HepG2 (cell line): Measurements from ENCODE around the gene SS18L1. TPM values are rescaled to one million over a fixed set of nuclear protein-coding genes. Genes with fewer than 3 reads are reported as not detected.
A peak's percentile ranks its signal among the peaks of the same experiment; 100 is the strongest.

Experiments used
- ATAC-seq: fragments of 200-7000 bp; cut with Tn5 transposase; 3 replicates; pipeline ENCODE4 v1.9.1; 2020; ENCODE audit warnings: mild to moderate bottlenecking, moderate library complexity
- BruUV-seq: library from RNA; stranded (reverse); fragments of 400-500 nt; replicated peaks from 2 replicates; lab custom pipeline; 2021; lab: Mats Ljungman, UMichigan
- CTCF ChIA-PET: fragments of 300-600 bp; formaldehyde crosslinking; extraction: SDS; loops from one replicate; lab custom pipeline; 2021; ENCODE audit warnings: low total read pairs, inconsistent platforms, low intra/inter-chr PET ratio; lab: Yijun Ruan, JAX
- POLR2A ChIA-PET: fragments of 350-600 bp; sonication (Branson Sonifier 250); formaldehyde crosslinking; loops from one replicate; lab custom pipeline; 2020; ENCODE audit warnings: antibody characterized with exemption, inconsistent platforms; lab: Yijun Ruan, JAX
- DNase-seq: peaks from one replicate; pipeline ENCODE4 v3.0.0-alpha.2; 2015; ENCODE audit warnings: low spot score
- FAIRE-seq: peaks from 3 replicates; lab custom pipeline; 2011; peaks lifted over from hg19 to GRCh38; lab: Jason Lieb, UNC
- H2AFZ ChIP-seq: one replicate; pipeline ENCODE4 v1.6.1; 2011; ENCODE audit warnings: low read length, inconsistent platforms
- H3K27ac ChIP-seq: fragments of 300-600 bp; 3 replicates; pipeline ENCODE4 v1.8.0; 2011; ENCODE audit warnings: mixed run types, mild to moderate bottlenecking, mixed read lengths, low read length, inconsistent platforms; ENCODE audit not compliant: insufficient read depth; ENCODE audit errors: extremely low read length
- H3K27me3 ChIP-seq, 2 experiments: fragments of 200-600 bp in 1 of 2; 2 replicates in 1 of 2; 3 replicates in 1 of 2; pipeline versions ENCODE4 v1.6.0 to v1.8.0; 2011; ENCODE audit warnings: low read length in 2 of 2, mild to moderate bottlenecking in 2 of 2, moderate library complexity in 2 of 2, inconsistent platforms in 1 of 2; ENCODE audit not compliant: insufficient read depth in 2 of 2, control insufficient read depth in 1 of 2
- H3K36me3 ChIP-seq, 2 experiments: fragments of 200-600 bp in 1 of 2; replicated peaks in 1 of 2; 2 replicates in 1 of 2; 3 replicates in 1 of 2; pipeline versions ENCODE4 v1.5.1 to v1.8.0; 2011; ENCODE audit warnings: low read length in 2 of 2, inconsistent platforms in 1 of 2; ENCODE audit not compliant: insufficient read depth in 2 of 2, control insufficient read depth in 1 of 2
- H3K4me1 ChIP-seq: 2 replicates; pipeline ENCODE4 v1.5.1; 2012; ENCODE audit warnings: low read length, inconsistent platforms; ENCODE audit not compliant: insufficient read depth
- H3K4me2 ChIP-seq: 2 replicates; pipeline ENCODE4 v1.6.0; 2011; ENCODE audit warnings: low read depth, low read length, inconsistent platforms
- H3K4me3 ChIP-seq, 3 experiments: fragments of 200-600 bp in 1 of 3; sonication (generic), shearing (Covaris generic) in 1 of 3; replicated peaks in 1 of 3; 2 replicates each; pipeline ENCODE4 v1.5.1; 2011 to 2016; ENCODE audit warnings: low read length in 3 of 3, inconsistent platforms in 2 of 3, low read depth in 2 of 3, mild to moderate bottlenecking in 2 of 3, control low read depth in 1 of 3, mixed read lengths in 1 of 3; ENCODE audit not compliant: insufficient read depth in 1 of 3
- H3K79me2 ChIP-seq: one replicate; pipeline ENCODE4 v1.6.1; 2011; ENCODE audit warnings: low read length, inconsistent platforms; ENCODE audit not compliant: insufficient read depth
- H3K9ac ChIP-seq: 2 replicates; pipeline ENCODE4 v1.6.0; 2011; ENCODE audit warnings: mild to moderate bottlenecking, low read depth, low read length, inconsistent platforms; ENCODE audit not compliant: insufficient read depth
- H3K9me3 ChIP-seq: 2 replicates; pipeline ENCODE4 v1.5.1; 2012; ENCODE audit warnings: mild to moderate bottlenecking, low read length
- H4K20me1 ChIP-seq: 2 replicates; pipeline ENCODE4 v1.6.0; 2011; ENCODE audit warnings: inconsistent platforms, mild to moderate bottlenecking, low read length, moderate library complexity; ENCODE audit not compliant: insufficient read depth
- FOXO4 ChIP-seq: sonication (generic); formaldehyde crosslinking; conservative IDR thresholded peaks from 2 replicates; pipeline ENCODE4 v1.8.1; 2023; ENCODE audit warnings: missing genetic modification reagents
- HIVEP1 ChIP-seq: sonication (generic); formaldehyde crosslinking; IDR thresholded peaks from 2 replicates; pipeline ENCODE4 v1.4.0; 2020; ENCODE audit warnings: mild to moderate bottlenecking, missing genetic modification reagents
- IRF9 ChIP-seq: sonication (generic); formaldehyde crosslinking; IDR thresholded peaks from 2 replicates; pipeline ENCODE4 v1.8.0; 2022; ENCODE audit warnings: missing genetic modification reagents, mild to moderate bottlenecking, borderline replicate concordance
- LBX2 ChIP-seq: sonication (generic); formaldehyde crosslinking; IDR thresholded peaks from 2 replicates; pipeline ENCODE4 v1.5.0; 2020; ENCODE audit warnings: missing genetic modification reagents, mild to moderate bottlenecking, borderline replicate concordance
- MIER2 ChIP-seq: IDR thresholded peaks from 2 replicates; pipeline ENCODE4 v1.6.1; 2016; ENCODE audit warnings: missing biosample characterization, missing genetic modification reagents
- PHF21A ChIP-seq: sonication (generic); formaldehyde crosslinking; IDR thresholded peaks from 2 replicates; pipeline ENCODE4 v1.5.0; 2020; ENCODE audit warnings: mild to moderate bottlenecking, missing genetic modification reagents
- POLR2A ChIP-seq, 2 experiments: IDR thresholded peaks; 2 replicates each; pipeline ENCODE4 v1.6.1; 2011; ENCODE audit warnings: low read depth in 2 of 2, low read length in 2 of 2, mild to moderate bottlenecking in 1 of 2, moderate library complexity in 1 of 2; ENCODE audit not compliant: insufficient read depth in 1 of 2
- POLR2AphosphoS5 ChIP-seq: IDR thresholded peaks from 2 replicates; pipeline ENCODE4 v1.6.1; 2012; ENCODE audit warnings: low read depth, low read length
- RBM22 ChIP-seq: fragments of 200-400 bp; formaldehyde crosslinking; optimal IDR thresholded peaks from 2 replicates; pipeline ENCODE3; 2017; ENCODE audit warnings: mild to moderate bottlenecking, low read length, moderate library complexity
- TAF1 ChIP-seq: sonication (generic); formaldehyde crosslinking; IDR thresholded peaks from 2 replicates; pipeline ENCODE4 v1.4.0; 2020; ENCODE audit warnings: missing genetic modification reagents
- WGBS: methylation state at CpG from one replicate; pipeline ENCODE4 v1.1.6; 2017; ENCODE audit warnings: low lambda C conversion rate; 5-methylcytosine and 5-hydroxymethylcytosine counted together
- in situ Hi-C: cut with HindIII; loops from 2 replicates; pipeline ENCODE4 v1.10.0; 2017; ENCODE audit warnings: low pct_unique_long_range_greater_than_20kb; ENCODE audit not compliant: extremely low pct_ligation_motif_present
- intact Hi-C: fragments of 100-400 bp; cut with micrococcal nuclease; formaldehyde crosslinking; loops from one replicate; pipeline ENCODE4 v1.10.0; 2022; ENCODE audit not compliant: unreplicated experiment
- polyA plus RNA-seq, 8 experiments: library from polyadenylated mRNA; depleted of rRNA in 3 of 8; stranded (reverse) in 7 of 8; unstranded in 1 of 8; fragments of >200 nt; fragmentation: Illumina TruSeq in 4 of 8; extraction: Trizol in 4 of 8; gene quantifications; 2 replicates each; pipeline versions ENCODE4 v1.2.1 to v1.2.3, GENCODE V29; 2011 to 2016; ENCODE audit warnings: low read depth in 4 of 8, missing spikeins in 1 of 8, mixed read lengths in 1 of 8; ENCODE audit not compliant: insufficient read depth in 1 of 8
- total RNA-seq, 5 experiments: library from RNA; depleted of rRNA; stranded (reverse); fragments of >200 nt; fragmentation: Illumina TruSeq; extraction: Trizol; gene quantifications; 2 replicates each; pipeline ENCODE4 v1.2.3, GENCODE V29; 2016; ENCODE audit warnings: low read depth in 1 of 5
- TF ChIP-seq, protein P1 (sequence below): sonication (generic); formaldehyde crosslinking; IDR thresholded peaks from 2 replicates; pipeline ENCODE4 v1.4.0; 2020; ENCODE audit warnings: mild to moderate bottlenecking, missing genetic modification reagents
- TF ChIP-seq, protein P2 (sequence below): sonication (generic); formaldehyde crosslinking; IDR thresholded peaks from 2 replicates; pipeline ENCODE4 v1.5.0; 2020; ENCODE audit warnings: mild to moderate bottlenecking, missing genetic modification reagents

SS18L1 gene
- total and polyA plus RNA-seq, 2 of the 13 experiments (the other 11 are each of a cell fraction or from before 2014, with no cell fraction given): 17.8 to 27.6 TPM

DNA sequence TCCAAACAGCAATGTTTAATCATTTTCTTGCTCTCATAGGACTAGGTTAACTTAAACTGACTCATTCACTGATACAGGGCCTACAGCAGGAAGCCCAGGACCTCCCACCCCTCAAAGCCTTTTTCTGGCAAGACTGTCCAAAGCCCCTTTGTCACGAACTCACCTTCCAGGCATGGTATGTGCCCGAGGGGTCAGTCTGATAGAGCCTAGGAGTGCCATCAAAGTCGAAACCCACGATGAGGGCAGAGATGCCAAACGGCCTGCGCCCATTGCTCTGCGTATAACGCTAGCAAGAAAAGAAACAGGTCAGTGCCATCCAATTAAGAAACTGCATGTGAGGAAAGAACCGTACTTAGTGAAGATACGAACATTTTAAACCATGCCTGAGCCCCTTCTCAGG is 4.7 kb upstream of the SS18L1 start:
- CTCF ChIA-PET: no interaction called here
- no peak for DNase-seq
- H4K20me1 ChIP-seq: peaks cover 56% of the 10 kb centered on the region
- no peaks in the 10 kb centered on the region; a peak in 1 of 5 replicates for H3K27me3 ChIP-seq
- peaks cover 40 to 64% of the 10 kb centered on the region in 2 experiments for H3K36me3 ChIP-seq
- intact Hi-C loops (loop anchor here (5.0 kb wide), 1 partner anchor 72 kb away; the partner anchor contains the start of gene TAF4), in situ Hi-C loops (no loop called here)
- WGBS: 98% methylated on average over 10 of the region's 10 CpGs
- H3K79me2 ChIP-seq: peaks cover 41% of the 10 kb centered on the region
- no peak overlapping the region for H2AFZ ChIP-seq
- TF ChIP-seq PHF21A: 0 out of 2 replicates have a peak, but pooled peaks have one; percentile 42
- TF ChIP-seq POLR2A (IDR thresholded peaks at IDR 0.05; ENCODE audit: insufficient read depth in 1 of 2, low read depth in 2 of 2, low read length in 2 of 2): peak in 1 of 2 experiments; percentile 43; a peak in 1 of 4 replicates
- no peak for TF ChIP-seq MIER2 (CRISPR knock-in tag)
- TF ChIP-seq IRF9: 0 out of 2 replicates have a peak, but pooled peaks have one; percentile 18
- TF ChIP-seq POLR2AphosphoS5: peak; percentile 5; the same call in 1 of the 2 replicates
- TF ChIP-seq LBX2 (CRISPR knock-in tag): no peak
- TF ChIP-seq TAF1 (CRISPR knock-in tag): no peak
- TF ChIP-seq HIVEP1 (CRISPR knock-in tag): no peak
- TF ChIP-seq, protein P1, sequence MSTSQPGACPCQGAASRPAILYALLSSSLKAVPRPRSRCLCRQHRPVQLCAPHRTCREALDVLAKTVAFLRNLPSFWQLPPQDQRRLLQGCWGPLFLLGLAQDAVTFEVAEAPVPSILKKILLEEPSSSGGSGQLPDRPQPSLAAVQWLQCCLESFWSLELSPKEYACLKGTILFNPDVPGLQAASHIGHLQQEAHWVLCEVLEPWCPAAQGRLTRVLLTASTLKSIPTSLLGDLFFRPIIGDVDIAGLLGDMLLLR: 0 out of 2 replicates have a peak, but pooled peaks have one; percentile 6
- peak; percentile 57 for TF ChIP-seq RBM22
- no peak for TF ChIP-seq FOXO4 (CRISPR knock-in tag)
- TF ChIP-seq, protein P2, sequence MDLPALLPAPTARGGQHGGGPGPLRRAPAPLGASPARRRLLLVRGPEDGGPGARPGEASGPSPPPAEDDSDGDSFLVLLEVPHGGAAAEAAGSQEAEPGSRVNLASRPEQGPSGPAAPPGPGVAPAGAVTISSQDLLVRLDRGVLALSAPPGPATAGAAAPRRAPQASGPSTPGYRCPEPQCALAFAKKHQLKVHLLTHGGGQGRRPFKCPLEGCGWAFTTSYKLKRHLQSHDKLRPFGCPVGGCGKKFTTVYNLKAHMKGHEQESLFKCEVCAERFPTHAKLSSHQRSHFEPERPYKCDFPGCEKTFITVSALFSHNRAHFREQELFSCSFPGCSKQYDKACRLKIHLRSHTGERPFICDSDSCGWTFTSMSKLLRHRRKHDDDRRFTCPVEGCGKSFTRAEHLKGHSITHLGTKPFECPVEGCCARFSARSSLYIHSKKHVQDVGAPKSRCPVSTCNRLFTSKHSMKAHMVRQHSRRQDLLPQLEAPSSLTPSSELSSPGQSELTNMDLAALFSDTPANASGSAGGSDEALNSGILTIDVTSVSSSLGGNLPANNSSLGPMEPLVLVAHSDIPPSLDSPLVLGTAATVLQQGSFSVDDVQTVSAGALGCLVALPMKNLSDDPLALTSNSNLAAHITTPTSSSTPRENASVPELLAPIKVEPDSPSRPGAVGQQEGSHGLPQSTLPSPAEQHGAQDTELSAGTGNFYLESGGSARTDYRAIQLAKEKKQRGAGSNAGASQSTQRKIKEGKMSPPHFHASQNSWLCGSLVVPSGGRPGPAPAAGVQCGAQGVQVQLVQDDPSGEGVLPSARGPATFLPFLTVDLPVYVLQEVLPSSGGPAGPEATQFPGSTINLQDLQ (CRISPR knock-in tag): 0 out of 2 replicates have a peak, but pooled peaks have one; percentile 57
- TF ChIP-seq, all 625 proteins: peak for 7
- Histone ChIP-seq H3K4me3 (no peak overlapping the region), H3K9ac (no peak overlapping the region), H3K4me2 (no peak overlapping the region), H3K9me3 (no peaks in the 10 kb centered on the region), H3K4me1 (peaks cover 48% of the 10 kb centered on the region), H3K27ac (no peak overlapping the region)
- no peak for ATAC-seq
- no TSS peak for BruUV-seq
- FAIRE-seq: no peak
- POLR2A ChIA-PET: interaction anchor here (4.2 to 7.8 kb wide), 2 partner anchors 17 to 128 kb away, joined by 15 to 86 read pairs; partner anchors contain the start of gene LSM14B
